ENCODE measurements around the gene EPHA8. TPM values are rescaled to one million over a fixed set of nuclear protein-coding genes. Genes with fewer than 3 reads are reported as not detected.

EPHA8 gene
- total and polyA plus RNA-seq, 7 donors: 0.01 to 0.03 TPM; not detected in 5

DNA sequence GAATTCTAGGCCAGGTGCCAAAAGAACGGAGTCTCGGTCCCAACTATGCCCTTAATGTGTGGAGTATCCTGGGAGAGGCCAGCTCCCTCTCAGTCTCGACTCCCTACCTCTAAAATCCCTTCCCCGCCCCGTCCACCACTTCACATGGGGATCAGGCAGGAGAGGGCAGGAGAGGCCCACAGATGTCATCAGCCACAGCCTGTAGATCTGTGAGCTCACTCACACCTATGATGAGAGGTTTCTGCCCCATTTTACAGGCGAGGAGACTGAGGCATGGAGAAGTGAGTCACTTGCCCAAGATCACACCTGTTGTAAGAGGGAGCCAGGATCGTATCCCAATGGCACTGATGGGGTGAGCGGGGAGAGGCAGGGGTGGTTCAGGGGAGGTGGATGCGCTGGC lies 20.4 kb upstream of the EPHA8 start:
- Histone ChIP-seq H3K27me3 (ENCODE audit: insufficient read depth in 3 of 3, low read length in 2 of 3) (peaks cover 0 to 20% (median 3%) of the 10 kb centered on the region in 3 donors), H3K4me1 (peaks cover 4% of the 10 kb centered on the region), H3K4me3 (no peak overlapping the region), H3K9me3 (no peaks in the 10 kb centered on the region), H3K36me3 (ENCODE audit: insufficient read depth in 1 of 2, low read depth in 1 of 2) (no peaks in the 10 kb centered on the region), H3K27ac (no peak overlapping the region)
- peak in 1 of 4 donors; percentile 27 for ATAC-seq
- intact Hi-C loops (cut with DNase I): no loop called here
- TF ChIP-seq, protein P1, sequence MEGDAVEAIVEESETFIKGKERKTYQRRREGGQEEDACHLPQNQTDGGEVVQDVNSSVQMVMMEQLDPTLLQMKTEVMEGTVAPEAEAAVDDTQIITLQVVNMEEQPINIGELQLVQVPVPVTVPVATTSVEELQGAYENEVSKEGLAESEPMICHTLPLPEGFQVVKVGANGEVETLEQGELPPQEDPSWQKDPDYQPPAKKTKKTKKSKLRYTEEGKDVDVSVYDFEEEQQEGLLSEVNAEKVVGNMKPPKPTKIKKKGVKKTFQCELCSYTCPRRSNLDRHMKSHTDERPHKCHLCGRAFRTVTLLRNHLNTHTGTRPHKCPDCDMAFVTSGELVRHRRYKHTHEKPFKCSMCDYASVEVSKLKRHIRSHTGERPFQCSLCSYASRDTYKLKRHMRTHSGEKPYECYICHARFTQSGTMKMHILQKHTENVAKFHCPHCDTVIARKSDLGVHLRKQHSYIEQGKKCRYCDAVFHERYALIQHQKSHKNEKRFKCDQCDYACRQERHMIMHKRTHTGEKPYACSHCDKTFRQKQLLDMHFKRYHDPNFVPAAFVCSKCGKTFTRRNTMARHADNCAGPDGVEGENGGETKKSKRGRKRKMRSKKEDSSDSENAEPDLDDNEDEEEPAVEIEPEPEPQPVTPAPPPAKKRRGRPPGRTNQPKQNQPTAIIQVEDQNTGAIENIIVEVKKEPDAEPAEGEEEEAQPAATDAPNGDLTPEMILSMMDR (IDR thresholded peaks at IDR 0.05): no peak
- DNase-seq: no peak
- WGBS, 3 donors: 64 to 67% (median 67%) methylated on average over 9 of the region's 9 CpGs

GRCh38 chr1:22543679-22544078 lies 19.6 kb upstream of the EPHA8 start:
- Histone ChIP-seq H3K27ac (no peak overlapping the region), H3K4me1 (peaks cover 4% of the 10 kb centered on the region), H3K4me3 (no peak overlapping the region), H3K27me3 (ENCODE audit: insufficient read depth in 3 of 3, low read length in 2 of 3) (peaks cover 0 to 20% (median 3%) of the 10 kb centered on the region in 3 donors), H3K36me3 (ENCODE audit: insufficient read depth in 1 of 2, low read depth in 1 of 2) (no peaks in the 10 kb centered on the region), H3K9me3 (no peaks in the 10 kb centered on the region)
- DNase-seq (no peak), ATAC-seq (no peak)
- intact Hi-C loops (cut with DNase I): no loop called here
- WGBS, 3 donors: 82 to 83% (median 83%) methylated on average over 6 of the region's 6 CpGs
- TF ChIP-seq, protein P1 (IDR thresholded peaks at IDR 0.05): no peak

DNA sequence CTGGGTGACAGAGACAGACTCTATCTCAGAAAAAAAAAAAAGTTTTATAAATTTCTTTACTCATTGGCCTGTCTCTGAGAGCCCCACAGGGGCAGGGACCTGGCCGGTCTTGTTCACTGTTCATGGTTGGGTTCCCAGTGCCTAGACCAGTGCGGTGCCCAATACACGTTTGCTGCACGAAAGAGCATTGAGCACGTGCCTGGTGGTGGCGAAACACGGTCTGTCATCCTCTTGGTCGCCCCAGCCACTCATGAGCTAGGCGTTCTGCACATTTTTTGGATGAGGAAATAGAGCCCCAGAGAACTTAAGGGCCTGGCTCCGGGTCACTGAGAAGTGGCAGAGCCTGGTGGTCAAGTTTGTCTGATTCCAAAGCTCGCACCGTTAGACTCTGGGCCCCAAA lies 18.7 kb upstream of the EPHA8 start:
- intact Hi-C loops (cut with DNase I): no loop called here
- H3K36me3 ChIP-seq (ENCODE audit: insufficient read depth in 1 of 2, low read depth in 1 of 2): no peaks in the 10 kb centered on the region
- H3K4me1 ChIP-seq: peaks cover 4% of the 10 kb centered on the region
- H3K27me3 ChIP-seq (ENCODE audit: insufficient read depth in 3 of 3, low read length in 2 of 3): peaks cover 0 to 26% (median 3%) of the 10 kb centered on the region in 3 donors
- H3K27ac ChIP-seq: no peak overlapping the region
- H3K9me3 ChIP-seq: no peaks in the 10 kb centered on the region
- ATAC-seq (no peak), DNase-seq (no peak)
- 75 to 83% (median 77%) methylated on average over 12 of the region's 12 CpGs for WGBS, 3 donors
- TF ChIP-seq, protein P1 (IDR thresholded peaks at IDR 0.05): no peak
- no peak overlapping the region for H3K4me3 ChIP-seq

- WGBS, 3 donors: 23 to 28% (median 27%) methylated on average over 13 of the region's 13 CpGs
- intact Hi-C loops (cut with DNase I): no loop called here
- H3K27ac ChIP-seq: no peak overlapping the region
- no peaks in the 10 kb centered on the region for H3K36me3 ChIP-seq (ENCODE audit: insufficient read depth in 1 of 2, low read depth in 1 of 2)
- H3K4me3 ChIP-seq: no peak overlapping the region
- H3K4me1 ChIP-seq: peaks cover 4% of the 10 kb centered on the region
- TF ChIP-seq, protein P1 (IDR thresholded peaks at IDR 0.05): no peak
- ATAC-seq (no peak), DNase-seq (no peak)
- H3K27me3 ChIP-seq (ENCODE audit: insufficient read depth in 3 of 3, low read length in 2 of 3): peaks cover 0 to 27% (median 3%) of the 10 kb centered on the region in 3 donors
- H3K9me3 ChIP-seq: no peaks in the 10 kb centered on the region
Measured at GRCh38 chr1:22545141-22545540, 18.1 kb upstream of the EPHA8 start.

GRCh38 chr1:22547186-22547817 lies 16.0 kb upstream of the EPHA8 start:
- TF ChIP-seq, protein P1 (IDR thresholded peaks at IDR 0.05): no peak
- H3K27me3 ChIP-seq (ENCODE audit: insufficient read depth in 3 of 3, low read length in 2 of 3): peaks cover 0 to 27% (median 7%) of the 10 kb centered on the region in 3 donors
- no peaks in the 10 kb centered on the region for H3K36me3 ChIP-seq (ENCODE audit: insufficient read depth in 1 of 2, low read depth in 1 of 2)
- intact Hi-C loops (cut with DNase I): no loop called here
- DNase-seq (no peak), ATAC-seq (no peak)
- peaks cover 4% of the 10 kb centered on the region for H3K4me1 ChIP-seq
- no peak overlapping the region for H3K4me3 ChIP-seq
- no peak overlapping the region for H3K27ac ChIP-seq
- H3K9me3 ChIP-seq: no peaks in the 10 kb centered on the region
- WGBS, 3 donors: 77 to 81% (median 80%) methylated on average over 6 of the region's 6 CpGs

Measured in psoas muscle (tissue), 8 donors.